ENCODE results near the gene PATJ.

DNA sequence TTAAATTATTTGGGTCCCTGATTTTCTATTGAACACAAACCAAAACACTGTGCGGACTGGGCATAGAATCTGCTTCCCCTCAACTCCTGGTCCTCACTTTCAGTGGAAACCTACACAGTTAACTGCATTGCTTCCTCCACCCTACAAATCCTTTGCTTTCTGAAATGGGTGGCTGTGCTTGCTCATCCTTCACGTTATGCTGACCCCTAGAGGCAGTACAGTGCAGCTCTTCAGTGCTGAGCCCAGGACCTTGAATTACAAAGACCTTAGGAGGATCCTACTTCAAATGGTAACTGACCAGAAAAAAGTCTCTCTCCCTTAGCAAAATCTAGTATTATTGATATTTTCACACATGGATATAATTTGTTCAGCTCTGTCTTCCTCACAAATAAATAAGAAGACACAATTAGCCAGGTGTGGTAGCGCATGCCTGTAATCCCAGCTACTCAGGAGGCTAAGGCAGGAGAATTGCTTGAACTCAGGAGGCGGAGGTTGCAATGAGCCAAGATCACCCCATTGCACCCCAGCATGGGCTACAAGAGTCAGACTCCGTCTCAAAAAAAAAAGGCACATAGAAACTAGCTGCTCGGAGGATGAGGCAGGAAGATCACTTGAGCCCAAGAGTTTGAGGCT is 388.9 kb downstream of the PATJ start:
- TF ChIP-seq, protein P1, sequence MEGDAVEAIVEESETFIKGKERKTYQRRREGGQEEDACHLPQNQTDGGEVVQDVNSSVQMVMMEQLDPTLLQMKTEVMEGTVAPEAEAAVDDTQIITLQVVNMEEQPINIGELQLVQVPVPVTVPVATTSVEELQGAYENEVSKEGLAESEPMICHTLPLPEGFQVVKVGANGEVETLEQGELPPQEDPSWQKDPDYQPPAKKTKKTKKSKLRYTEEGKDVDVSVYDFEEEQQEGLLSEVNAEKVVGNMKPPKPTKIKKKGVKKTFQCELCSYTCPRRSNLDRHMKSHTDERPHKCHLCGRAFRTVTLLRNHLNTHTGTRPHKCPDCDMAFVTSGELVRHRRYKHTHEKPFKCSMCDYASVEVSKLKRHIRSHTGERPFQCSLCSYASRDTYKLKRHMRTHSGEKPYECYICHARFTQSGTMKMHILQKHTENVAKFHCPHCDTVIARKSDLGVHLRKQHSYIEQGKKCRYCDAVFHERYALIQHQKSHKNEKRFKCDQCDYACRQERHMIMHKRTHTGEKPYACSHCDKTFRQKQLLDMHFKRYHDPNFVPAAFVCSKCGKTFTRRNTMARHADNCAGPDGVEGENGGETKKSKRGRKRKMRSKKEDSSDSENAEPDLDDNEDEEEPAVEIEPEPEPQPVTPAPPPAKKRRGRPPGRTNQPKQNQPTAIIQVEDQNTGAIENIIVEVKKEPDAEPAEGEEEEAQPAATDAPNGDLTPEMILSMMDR (IDR thresholded peaks at IDR 0.05): peak in 4 of 6 experiments; percentile 52 to 69 (median 58)
- no peak for TF ChIP-seq POLR2A (IDR thresholded peaks at IDR 0.05)

Measured in esophagus squamous epithelium (tissue), 4 donors.